ENCODE data around the gene PLA2G4A.

DNA sequence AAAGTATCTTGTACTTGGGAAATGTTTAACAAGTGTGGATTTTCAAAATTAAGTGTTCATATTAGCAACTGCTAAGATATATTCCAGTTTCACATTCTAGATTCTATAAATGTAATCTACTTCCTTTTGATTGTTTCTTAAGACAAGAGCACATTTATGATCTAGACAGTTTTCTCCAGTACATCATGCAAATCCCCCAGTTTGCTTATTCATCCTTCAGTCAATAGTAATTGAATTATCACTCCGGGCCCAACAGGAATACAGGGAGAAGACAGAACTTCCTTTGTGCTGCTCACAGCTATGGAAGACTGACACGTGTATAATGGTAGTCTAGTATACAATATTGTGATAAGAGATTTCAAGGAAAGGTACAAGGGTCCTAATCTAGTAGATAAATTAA is 14.5 kb downstream of the PLA2G4A start:
- TF ChIP-seq, protein P1, sequence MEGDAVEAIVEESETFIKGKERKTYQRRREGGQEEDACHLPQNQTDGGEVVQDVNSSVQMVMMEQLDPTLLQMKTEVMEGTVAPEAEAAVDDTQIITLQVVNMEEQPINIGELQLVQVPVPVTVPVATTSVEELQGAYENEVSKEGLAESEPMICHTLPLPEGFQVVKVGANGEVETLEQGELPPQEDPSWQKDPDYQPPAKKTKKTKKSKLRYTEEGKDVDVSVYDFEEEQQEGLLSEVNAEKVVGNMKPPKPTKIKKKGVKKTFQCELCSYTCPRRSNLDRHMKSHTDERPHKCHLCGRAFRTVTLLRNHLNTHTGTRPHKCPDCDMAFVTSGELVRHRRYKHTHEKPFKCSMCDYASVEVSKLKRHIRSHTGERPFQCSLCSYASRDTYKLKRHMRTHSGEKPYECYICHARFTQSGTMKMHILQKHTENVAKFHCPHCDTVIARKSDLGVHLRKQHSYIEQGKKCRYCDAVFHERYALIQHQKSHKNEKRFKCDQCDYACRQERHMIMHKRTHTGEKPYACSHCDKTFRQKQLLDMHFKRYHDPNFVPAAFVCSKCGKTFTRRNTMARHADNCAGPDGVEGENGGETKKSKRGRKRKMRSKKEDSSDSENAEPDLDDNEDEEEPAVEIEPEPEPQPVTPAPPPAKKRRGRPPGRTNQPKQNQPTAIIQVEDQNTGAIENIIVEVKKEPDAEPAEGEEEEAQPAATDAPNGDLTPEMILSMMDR (conservative IDR thresholded peaks at IDR 0.05 in 1 of 2, IDR thresholded peaks at IDR 0.05 in 1 of 2; ENCODE audit: extremely low read depth in 1 of 2, insufficient read depth in 1 of 2, low read depth in 1 of 2, low read length in 2 of 2), result no peak
- TF ChIP-seq EZH2 (IDR thresholded peaks at IDR 0.05; ENCODE audit: borderline replicate concordance, low read length), result no peak

Data from mammary epithelial cell (primary cell).